ENCODE measurements around the gene ISX.
"Not testable (repeated sequence)": the region's sequence is repeated elsewhere in the genome, so short reads cannot be mapped to it uniquely, and the experiment has no call there.

The ISX gene

GRCh38 chr22:35065796-35066218 lies at the start of gene ISX:
Gene ISX, plus strand, starts transcription at chr22:35066158. Its CDS starts 930 bp downstream, at chr22:35067088.
- no peak for DNase-seq

DNA sequence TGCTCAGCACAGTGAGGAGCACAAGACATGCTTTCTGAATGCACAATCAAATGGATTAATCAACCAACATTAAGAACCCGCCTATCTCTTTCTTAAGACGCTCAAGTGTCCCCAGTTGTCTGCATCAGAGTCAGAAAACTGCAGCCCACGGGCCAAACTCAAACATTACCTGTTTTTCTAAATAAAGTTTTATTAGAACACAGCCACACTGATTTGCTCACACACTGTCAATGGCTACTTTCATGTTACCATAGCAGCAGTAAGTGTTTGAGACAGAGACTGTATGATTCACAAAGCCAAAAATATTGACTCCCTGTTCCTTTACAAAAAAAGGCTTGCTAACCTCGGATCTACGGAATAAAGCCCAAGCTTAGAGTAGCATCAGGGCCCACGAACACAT lies 49.0 kb upstream of the ISX start:
- no peak for DNase-seq

GRCh38 chr22:35018995-35019394 lies 47.0 kb upstream of the ISX start:
- DNase-seq = no peak

DNA sequence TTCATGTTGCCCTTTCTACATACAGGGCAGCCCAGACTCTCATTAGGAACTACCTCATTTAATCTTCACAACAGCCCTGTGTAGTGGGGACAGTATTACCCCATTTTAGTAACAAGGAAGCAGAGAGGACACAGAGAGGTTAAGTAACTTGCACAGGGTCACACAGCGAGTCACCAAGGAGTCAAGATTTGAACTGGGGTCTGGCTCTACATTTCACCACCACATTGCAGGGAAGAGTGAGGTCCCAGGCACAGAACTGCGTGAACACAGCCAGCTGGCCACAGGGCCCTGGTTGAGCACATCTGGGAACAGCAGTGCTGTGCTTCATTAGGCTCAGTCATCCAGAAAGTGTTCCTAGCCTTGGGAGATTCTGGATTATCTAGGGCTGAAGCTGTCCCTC lies 45.4 kb upstream of the ISX start:
- DNase-seq = no peak

- DNase-seq = no peak
These were observed 44.8 kb upstream of the ISX start for GRCh38 chr22:35021161-35021560.

- DNase-seq = no peak
These were observed 43.7 kb upstream of the ISX start for GRCh38 chr22:35022291-35022690.

GRCh38 chr22:35023692-35024363 lies 42.1 kb upstream of the ISX start:
- DNase-seq = peak; percentile 26

GRCh38 chr22:35024364-35024692 lies 41.6 kb upstream of the ISX start:
- no peak for DNase-seq

GRCh38 chr22:35030112-35030511 lies 35.8 kb upstream of the ISX start:
- DNase-seq = not testable (repeated sequence)

DNA sequence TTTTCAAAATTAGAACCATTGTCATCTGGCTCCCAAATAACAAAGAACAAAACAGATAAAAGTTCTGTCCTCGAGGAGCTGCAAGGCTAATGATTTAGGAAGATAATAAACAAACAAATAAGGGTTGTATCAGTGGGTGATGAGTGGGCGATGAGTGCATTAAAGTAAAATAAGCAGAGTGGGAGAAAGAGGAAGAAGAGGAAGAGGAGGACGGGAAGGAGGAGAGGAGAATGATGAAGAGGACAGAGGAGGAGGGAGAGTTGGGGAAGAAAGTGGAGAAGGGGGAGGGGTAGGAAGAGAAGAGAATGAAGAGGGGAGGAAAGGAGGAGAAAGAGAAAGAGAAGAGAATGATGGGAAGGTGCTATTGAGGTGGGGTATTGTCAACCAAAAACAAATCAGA lies 33.4 kb upstream of the ISX start:
- no peak for DNase-seq

DNA sequence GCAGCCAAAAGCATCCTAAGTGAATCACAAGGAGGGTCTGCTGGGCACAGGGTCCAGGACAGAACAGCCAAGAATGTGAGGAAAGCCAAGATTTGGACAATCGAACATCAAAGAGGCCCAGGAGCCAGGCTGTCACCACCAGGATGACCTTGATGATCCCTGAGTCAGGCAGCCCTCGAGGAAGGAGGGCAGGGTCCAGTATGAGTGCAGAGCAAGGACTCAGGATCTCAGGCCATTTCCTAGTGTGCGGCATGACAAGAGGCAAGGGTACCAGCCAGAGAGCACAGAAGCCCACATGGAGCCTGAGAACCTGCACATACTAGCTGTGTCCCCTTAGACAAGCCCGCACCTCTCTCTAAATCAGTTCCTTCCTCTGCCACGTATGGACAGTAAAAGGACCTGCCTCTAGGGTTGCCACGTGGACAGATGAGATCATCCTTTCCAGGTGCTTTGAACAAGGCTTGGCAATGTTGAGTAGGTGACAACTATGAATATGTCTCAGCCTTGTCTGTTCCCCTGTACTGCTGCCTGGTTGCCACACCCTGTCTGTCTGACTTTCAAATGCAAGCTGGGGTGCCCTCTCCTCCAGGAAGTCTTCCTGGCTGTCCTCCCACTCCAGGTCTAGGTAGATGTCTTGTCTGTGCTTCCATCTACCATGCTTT lies 32.2 kb upstream of the ISX start:
- DNase-seq = no peak

DNA sequence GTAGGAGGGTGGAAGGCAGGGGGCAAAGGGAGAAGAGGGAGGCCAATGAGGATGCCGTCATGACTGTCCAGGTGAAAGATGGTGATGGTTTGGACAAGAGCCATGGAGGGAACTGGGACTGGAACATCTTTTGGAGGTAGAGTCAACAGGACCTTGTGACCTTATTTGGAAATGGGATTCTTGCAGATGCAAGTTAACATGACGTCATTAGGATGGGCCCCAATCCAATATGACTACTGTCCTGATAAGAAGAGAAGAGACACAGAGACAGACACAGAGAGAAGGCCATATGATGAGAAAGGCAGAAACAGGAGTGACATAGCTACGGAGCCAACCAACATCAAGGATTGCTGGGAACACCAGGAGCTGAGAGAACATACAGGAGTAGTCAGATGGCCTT lies 31.0 kb upstream of the ISX start:
- no peak for DNase-seq

GRCh38 chr22:35037089-35037488 lies 28.9 kb upstream of the ISX start:
- no peak for DNase-seq

DNA sequence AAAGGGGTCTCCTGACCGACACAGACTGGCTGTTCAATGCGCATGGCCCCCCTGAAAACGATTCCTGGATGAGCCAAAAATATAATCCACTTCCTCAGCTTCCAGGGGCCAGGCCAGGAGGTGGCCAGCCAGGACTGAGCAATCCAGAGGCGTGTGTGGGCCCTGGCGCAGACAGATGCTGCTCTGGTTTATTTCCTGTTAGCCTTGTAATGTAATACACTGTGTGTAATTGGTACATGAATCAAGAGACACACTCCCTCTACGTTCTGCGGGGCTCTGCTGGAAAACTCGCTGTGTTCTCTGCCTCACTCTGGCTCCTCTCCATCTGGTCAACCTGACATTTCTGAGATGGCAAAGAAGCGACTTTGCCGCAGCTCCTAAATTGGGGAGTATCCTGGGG lies 26.3 kb upstream of the ISX start:
- no peak for DNase-seq

DNA sequence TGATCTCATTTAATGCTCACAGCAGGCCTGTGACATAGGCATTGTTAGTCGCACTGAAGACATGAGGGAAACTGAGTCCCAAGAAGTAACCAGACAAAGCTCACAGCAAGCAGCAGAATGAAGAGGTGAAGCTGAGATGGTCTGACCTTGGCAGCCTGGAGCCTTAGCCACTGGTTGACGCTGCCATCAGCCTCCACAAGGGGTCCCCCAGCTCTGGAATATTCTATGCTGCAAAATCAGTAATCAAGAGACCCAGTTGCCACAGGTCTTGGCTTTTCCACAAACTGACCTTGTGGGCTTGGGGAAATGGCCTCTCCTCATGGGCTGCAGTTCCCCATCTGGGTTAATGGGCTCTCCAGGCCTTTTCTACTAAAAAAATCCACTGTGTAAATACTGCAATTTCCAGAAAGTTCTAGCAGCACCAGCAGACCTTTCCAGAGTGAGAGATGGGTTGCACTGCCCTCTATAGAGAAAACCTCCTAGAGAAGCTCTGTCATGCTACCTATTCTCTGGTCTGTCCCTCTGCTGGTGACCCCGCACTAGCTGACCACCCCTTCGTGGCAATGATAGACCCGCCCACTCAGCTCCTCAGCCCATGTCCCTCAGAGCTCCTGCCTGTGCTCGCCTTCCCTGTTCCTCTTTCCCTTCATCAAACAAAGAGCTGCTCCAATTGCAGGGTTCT lies 22.6 kb upstream of the ISX start:
- no peak for DNase-seq

DNA sequence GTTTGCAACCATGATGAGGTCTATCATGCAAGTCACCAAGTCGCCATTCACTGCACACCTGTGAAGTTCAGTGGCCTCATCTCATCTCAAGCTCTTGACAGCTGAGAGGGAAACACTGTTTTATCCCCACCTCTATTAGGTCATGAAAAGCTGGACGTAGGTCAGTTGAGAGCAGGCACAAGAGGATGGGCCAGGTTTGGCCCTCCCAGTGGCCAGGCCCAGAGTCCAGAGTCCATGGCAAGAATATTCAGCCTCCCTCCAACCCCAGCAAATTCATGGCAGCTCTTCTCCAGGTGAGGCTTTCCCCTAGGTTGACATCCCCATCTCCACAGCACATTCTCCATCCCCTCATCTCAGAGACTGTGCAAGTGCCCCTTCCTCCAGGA lies 22.0 kb upstream of the ISX start:
- no peak for DNase-seq

DNA sequence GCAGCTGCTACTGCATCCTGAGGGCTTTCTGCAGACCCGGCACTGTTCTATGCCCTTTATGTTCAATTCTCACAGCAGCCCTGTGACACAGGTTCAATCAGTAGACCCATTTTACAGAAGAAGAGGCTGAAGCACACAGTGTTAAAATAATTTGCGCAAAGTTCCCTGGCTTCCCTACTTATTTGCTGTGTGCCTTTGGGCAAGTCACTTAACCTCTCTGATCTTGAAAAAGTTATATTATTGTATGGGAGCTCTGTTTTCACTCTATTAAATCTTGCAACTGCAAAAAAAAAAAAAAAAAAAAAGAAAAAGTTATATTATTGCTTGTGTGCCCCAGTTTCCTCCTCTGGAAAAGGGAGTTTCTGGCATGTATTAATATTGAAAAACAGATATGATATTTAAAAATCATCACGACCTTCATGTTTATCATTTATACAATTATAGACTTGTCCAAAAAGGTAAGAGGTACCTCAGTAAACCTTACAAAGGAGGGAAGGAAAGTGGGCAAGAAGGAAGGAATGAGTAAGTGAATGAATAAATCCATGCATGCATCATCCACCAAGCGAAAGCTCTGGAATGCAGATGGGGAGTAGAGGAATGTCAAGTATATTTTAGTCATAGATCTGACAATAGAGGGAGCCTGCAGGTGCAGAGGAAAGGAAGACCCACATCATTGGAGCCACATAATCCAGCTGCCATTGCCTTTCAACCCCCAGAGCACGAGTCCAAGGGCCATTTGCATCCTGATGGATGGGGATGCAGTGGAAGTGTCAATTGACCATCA lies 21.2 kb upstream of the ISX start:
- no peak for DNase-seq

- DNase-seq = no peak
These were observed 20.5 kb upstream of the ISX start for GRCh38 chr22:35045451-35045850.

GRCh38 chr22:35046744-35047462 lies 19.1 kb upstream of the ISX start:
- no peak for DNase-seq

GRCh38 chr22:35050038-35050437 lies 15.9 kb upstream of the ISX start:
- DNase-seq = not testable (repeated sequence)

- DNase-seq = no peak
These were observed 14.9 kb upstream of the ISX start for GRCh38 chr22:35051013-35051535.

DNA sequence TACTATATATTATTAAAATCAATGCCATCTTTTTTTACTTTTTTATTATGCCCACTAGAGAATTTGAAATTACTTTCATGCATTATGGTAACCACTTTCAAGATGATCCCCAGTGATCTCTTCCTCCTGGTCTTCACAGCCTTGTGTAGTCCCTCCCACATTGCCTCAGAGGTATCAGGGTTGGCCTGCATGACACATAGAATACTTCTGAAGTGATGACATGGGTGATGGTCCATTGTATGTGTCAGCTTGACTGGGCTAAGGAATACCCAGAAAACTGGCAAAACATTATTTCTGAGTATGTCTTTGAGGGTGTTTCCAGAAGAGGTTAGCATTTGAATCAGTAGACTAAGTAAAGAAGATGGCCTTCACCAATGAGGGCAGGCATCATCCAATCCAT lies 14.2 kb upstream of the ISX start:
- no peak for DNase-seq
